ENCODE data around the gene HGFAC. TPM values are rescaled to one million over a fixed set of nuclear protein-coding genes. Genes with fewer than 3 reads are reported as not detected.

The HGFAC gene
- total and polyA plus RNA-seq, 2 of the 13 experiments (the other 11 are each of a cell fraction or from before 2014, with no cell fraction given), result 8.5 to 63.6 TPM

DNA sequence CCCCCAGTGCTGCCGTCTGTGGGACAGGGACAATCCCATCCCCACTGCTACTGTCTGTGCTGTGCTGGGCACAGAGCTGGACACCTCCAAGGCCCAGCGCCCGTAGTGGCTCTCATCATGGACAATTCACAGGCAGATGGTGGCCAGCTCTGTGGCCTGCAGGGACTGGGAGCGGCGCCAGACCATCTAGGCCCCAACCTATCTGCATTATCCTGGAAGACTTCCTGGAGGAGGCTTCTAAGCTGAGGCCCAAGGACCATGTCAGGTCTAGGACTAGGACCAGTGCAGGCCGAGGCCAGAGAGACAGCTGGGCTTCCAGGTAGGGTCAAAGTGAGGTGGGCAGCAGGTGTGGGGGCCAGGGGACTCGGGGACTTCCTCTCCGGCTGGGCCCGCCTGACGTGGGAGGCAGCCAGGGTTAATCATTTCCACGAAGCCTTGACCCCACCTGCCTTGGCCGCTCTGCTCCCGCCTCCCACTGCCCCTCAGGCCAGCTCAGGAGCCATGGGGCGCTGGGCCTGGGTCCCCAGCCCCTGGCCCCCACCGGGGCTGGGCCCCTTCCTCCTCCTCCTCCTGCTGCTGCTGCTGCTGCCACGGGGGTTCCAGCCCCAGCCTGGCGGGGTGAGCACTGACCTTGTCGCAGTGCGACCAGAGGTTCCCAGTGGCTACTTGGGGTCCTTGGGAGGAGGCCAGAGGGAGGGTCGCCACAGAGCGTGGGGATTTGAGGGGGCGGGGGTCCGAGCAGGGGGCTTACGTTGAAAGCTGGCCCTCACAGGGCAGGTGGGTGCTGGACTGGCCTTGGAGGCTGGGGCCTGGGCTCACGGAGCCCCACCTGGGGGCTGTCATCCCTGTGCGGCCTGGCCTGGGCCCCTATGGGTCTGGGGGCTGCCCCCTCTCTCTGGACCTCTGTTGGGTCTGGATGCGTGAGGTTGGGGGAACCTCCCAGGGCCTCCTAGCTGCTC lies at the start of gene HGFAC (continued):
- TF ChIP-seq ZNF720 (CRISPR knock-in tag; IDR thresholded peaks at IDR 0.05) (no peak), FOXC1 (CRISPR knock-in tag; IDR thresholded peaks at IDR 0.05; ENCODE audit: borderline replicate concordance) (no peak), ZNF441 (CRISPR knock-in tag; IDR thresholded peaks at IDR 0.05; ENCODE audit: borderline replicate concordance) (no peak), ELF3 (CRISPR knock-in tag; IDR thresholded peaks at IDR 0.05) (peak; percentile 46), RFX3 (CRISPR knock-in tag; IDR thresholded peaks at IDR 0.05) (no peak), HOXA7 (CRISPR knock-in tag; IDR thresholded peaks at IDR 0.05) (no peak), PPARG (CRISPR knock-in tag; conservative IDR thresholded peaks at IDR 0.05) (no peak; the same call in 1 of the 2 replicates), MAFG (CRISPR knock-in tag; IDR thresholded peaks at IDR 0.05) (no peak), MAFF (IDR thresholded peaks at IDR 0.05; ENCODE audit: low read depth, low read length) (no peak), PHF20 (CRISPR knock-in tag; IDR thresholded peaks at IDR 0.05) (peak; percentile 24; the same call in 1 of the 2 replicates), RELA (CRISPR knock-in tag; IDR thresholded peaks at IDR 0.05) (no peak; the same call in 1 of the 2 replicates), ZNF234 (CRISPR knock-in tag; conservative IDR thresholded peaks at IDR 0.05) (no peak), ZNF703 (CRISPR knock-in tag; IDR thresholded peaks at IDR 0.05; ENCODE audit: borderline replicate concordance) (no peak), SALL1 (CRISPR knock-in tag; IDR thresholded peaks at IDR 0.05) (peak; percentile 62), ZNF333 (CRISPR knock-in tag; IDR thresholded peaks at IDR 0.05; ENCODE audit: borderline replicate concordance) (no peak), ZNF713 (CRISPR knock-in tag; IDR thresholded peaks at IDR 0.05) (0 out of 2 replicates have a peak, but pooled peaks have one; percentile 66), ZNF644 (CRISPR knock-in tag; IDR thresholded peaks at IDR 0.05; ENCODE audit: low read depth) (no peak), JUND (CRISPR knock-in tag; IDR thresholded peaks at IDR 0.05) (no peak; the same call in 1 of the 2 replicates)
- TF ChIP-seq, protein P1, sequence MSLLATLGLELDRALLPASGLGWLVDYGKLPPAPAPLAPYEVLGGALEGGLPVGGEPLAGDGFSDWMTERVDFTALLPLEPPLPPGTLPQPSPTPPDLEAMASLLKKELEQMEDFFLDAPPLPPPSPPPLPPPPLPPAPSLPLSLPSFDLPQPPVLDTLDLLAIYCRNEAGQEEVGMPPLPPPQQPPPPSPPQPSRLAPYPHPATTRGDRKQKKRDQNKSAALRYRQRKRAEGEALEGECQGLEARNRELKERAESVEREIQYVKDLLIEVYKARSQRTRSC (CRISPR knock-in tag; IDR thresholded peaks at IDR 0.05; ENCODE audit: low read depth), result no peak
- TF ChIP-seq, protein P2, sequence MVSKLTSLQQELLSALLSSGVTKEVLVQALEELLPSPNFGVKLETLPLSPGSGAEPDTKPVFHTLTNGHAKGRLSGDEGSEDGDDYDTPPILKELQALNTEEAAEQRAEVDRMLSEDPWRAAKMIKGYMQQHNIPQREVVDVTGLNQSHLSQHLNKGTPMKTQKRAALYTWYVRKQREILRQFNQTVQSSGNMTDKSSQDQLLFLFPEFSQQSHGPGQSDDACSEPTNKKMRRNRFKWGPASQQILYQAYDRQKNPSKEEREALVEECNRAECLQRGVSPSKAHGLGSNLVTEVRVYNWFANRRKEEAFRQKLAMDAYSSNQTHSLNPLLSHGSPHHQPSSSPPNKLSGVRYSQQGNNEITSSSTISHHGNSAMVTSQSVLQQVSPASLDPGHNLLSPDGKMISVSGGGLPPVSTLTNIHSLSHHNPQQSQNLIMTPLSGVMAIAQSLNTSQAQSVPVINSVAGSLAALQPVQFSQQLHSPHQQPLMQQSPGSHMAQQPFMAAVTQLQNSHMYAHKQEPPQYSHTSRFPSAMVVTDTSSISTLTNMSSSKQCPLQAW (CRISPR knock-in tag; IDR thresholded peaks at IDR 0.05), result peak; percentile 94
- TF ChIP-seq, protein P3, sequence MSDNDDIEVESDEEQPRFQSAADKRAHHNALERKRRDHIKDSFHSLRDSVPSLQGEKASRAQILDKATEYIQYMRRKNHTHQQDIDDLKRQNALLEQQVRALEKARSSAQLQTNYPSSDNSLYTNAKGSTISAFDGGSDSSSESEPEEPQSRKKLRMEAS (IDR thresholded peaks at IDR 0.05), result no peak; the same call in none of the 2 replicates
- TF ChIP-seq, protein P4, sequence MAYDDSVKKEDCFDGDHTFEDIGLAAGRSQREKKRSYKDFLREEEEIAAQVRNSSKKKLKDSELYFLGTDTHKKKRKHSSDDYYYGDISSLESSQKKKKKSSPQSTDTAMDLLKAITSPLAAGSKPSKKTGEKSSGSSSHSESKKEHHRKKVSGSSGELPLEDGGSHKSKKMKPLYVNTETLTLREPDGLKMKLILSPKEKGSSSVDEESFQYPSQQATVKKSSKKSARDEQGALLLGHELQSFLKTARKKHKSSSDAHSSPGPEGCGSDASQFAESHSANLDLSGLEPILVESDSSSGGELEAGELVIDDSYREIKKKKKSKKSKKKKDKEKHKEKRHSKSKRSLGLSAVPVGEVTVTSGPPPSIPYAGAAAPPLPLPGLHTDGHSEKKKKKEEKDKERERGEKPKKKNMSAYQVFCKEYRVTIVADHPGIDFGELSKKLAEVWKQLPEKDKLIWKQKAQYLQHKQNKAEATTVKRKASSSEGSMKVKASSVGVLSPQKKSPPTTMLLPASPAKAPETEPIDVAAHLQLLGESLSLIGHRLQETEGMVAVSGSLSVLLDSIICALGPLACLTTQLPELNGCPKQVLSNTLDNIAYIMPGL (CRISPR knock-in tag; IDR thresholded peaks at IDR 0.05; ENCODE audit: borderline replicate concordance in 1 of 2, low read depth in 1 of 2), result 0 out of 4 replicates have a peak, but pooled peaks of 1 of the 2 experiments have one; percentile 12
- TF ChIP-seq, protein P5, sequence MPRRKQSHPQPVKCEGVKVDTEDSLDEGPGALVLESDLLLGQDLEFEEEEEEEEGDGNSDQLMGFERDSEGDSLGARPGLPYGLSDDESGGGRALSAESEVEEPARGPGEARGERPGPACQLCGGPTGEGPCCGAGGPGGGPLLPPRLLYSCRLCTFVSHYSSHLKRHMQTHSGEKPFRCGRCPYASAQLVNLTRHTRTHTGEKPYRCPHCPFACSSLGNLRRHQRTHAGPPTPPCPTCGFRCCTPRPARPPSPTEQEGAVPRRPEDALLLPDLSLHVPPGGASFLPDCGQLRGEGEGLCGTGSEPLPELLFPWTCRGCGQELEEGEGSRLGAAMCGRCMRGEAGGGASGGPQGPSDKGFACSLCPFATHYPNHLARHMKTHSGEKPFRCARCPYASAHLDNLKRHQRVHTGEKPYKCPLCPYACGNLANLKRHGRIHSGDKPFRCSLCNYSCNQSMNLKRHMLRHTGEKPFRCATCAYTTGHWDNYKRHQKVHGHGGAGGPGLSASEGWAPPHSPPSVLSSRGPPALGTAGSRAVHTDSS (CRISPR knock-in tag; conservative IDR thresholded peaks at IDR 0.05), result no peak

Data from HepG2 (cell line).